Smooth muscle cell (in vitro differentiated cells): ENCODE data around the gene SLC43A3. TPM values are rescaled to one million over a fixed set of nuclear protein-coding genes. Genes with fewer than 3 reads are reported as not detected.

Source experiments
- DNase-seq: peaks from one replicate; lab custom pipeline; 2025; ENCODE audit not compliant: unreplicated experiment; lab: John Stamatoyannopoulos, UW
- H2AFZ ChIP-seq: fragments of 200-600 bp; sonication (generic); 2 replicates; pipeline ENCODE4 v1.6.0; 2016; ENCODE audit warnings: antibody characterized with exemption, low read depth, mild to moderate bottlenecking
- H3F3A ChIP-seq: fragments of 200-600 bp; sonication (generic); 2 replicates; pipeline ENCODE4 v1.6.0; 2017; ENCODE audit warnings: antibody characterized with exemption, low read depth
- H3K27ac ChIP-seq: fragments of 200-600 bp; sonication (generic); 2 replicates; pipeline ENCODE4 v1.5.1; 2016; ENCODE audit warnings: low read depth, mild to moderate bottlenecking
- H3K27me3 ChIP-seq: fragments of 200-600 bp; sonication (generic); 2 replicates; pipeline ENCODE4 v1.6.1; 2016; ENCODE audit warnings: low read depth, mild to moderate bottlenecking
- H3K36me3 ChIP-seq: fragments of 200-600 bp; sonication (generic); 2 replicates; pipeline ENCODE4 v1.5.1; 2016; ENCODE audit warnings: low read depth
- H3K4me1 ChIP-seq: fragments of 200-600 bp; sonication (generic); 2 replicates; pipeline ENCODE4 v1.5.1; 2016; ENCODE audit warnings: low read depth
- H3K4me2 ChIP-seq: fragments of 200-600 bp; sonication (generic); 2 replicates; pipeline ENCODE4 v1.6.0; 2016; ENCODE audit warnings: mild to moderate bottlenecking
- H3K4me3 ChIP-seq: fragments of 200-600 bp; sonication (generic); 2 replicates; pipeline ENCODE4 v1.5.1; 2016; ENCODE audit warnings: mild to moderate bottlenecking
- H3K79me2 ChIP-seq: fragments of 200-600 bp; sonication (generic); 2 replicates; pipeline ENCODE4 v1.6.0; 2016; ENCODE audit warnings: low read depth, mild to moderate bottlenecking
- H3K9ac ChIP-seq: fragments of 200-600 bp; sonication (generic); 2 replicates; pipeline ENCODE4 v1.6.0; 2016; ENCODE audit warnings: low read depth
- H3K9me3 ChIP-seq: fragments of 200-600 bp; sonication (generic); replicated peaks from 2 replicates; pipeline ENCODE4 v1.5.1; 2016; ENCODE audit warnings: low read depth
- H4K20me1 ChIP-seq: fragments of 200-600 bp; sonication (generic); 2 replicates; pipeline ENCODE4 v1.6.0; 2016; ENCODE audit warnings: low read depth
- WGBS: methylation state at CpG from one replicate; pipeline ENCODE4 v1.1.7; 2016; ENCODE audit warnings: low lambda C conversion rate; 5-methylcytosine and 5-hydroxymethylcytosine counted together
- polyA plus RNA-seq: library from polyadenylated mRNA; unstranded; fragments of >200 nt; fragmentation: Nextera tagmentation; extraction: Ambion mirVana; gene quantifications from 2 replicates; pipeline ENCODE4 v1.2.1, GENCODE V29; 2016
- total RNA-seq: library from RNA; depleted of rRNA; stranded (reverse); fragments of >200 nt; gene quantifications from 2 replicates; pipeline ENCODE4 v1.2.3, GENCODE V29; 2014
- TF ChIP-seq, protein P1 (sequence below): fragments of 200-600 bp; sonication (generic); IDR thresholded peaks from 2 replicates; pipeline ENCODE4 v1.5.1; 2017; ENCODE audit warnings: borderline replicate concordance, mild to moderate bottlenecking, antibody characterized with exemption; ENCODE audit not compliant: insufficient read depth, poor library complexity, severe bottlenecking

Gene SLC43A3
- total and polyA plus RNA-seq, 2 experiments from 2014 or later: 9.3 to 12.8 TPM

DNA sequence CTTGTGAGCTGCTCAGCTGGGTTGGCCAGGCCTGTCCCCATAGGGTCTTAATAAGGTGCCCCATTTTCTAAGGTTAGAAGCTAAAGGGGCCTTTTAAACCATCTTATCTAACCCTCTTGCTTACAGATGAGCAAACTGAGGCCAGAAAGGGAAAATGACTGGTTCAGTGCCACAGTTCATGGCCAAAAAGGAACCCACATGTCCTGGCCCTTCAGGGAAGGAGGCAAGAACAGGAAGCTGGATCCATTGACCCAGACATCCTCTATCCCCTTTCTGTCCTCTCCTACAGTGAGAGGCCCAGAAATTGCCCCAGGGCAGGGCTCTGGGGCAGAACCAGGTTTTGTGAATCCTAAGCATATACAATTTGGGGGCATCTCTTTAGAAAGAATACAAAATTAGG, 56.0 kb downstream of the SLC43A3 start:
- Histone ChIP-seq H4K20me1 (no peaks in the 10 kb centered on the region), H3K27ac (no peak overlapping the region), H3K9ac (no peak overlapping the region), H3K9me3 (no peaks in the 10 kb centered on the region), H3K4me2 (peak overlapping the region; percentile 19), H3K36me3 (no peaks in the 10 kb centered on the region), H3K79me2 (no peaks in the 10 kb centered on the region), H3F3A (peaks cover 5% of the 10 kb centered on the region), H3K4me1 (peaks cover 4% of the 10 kb centered on the region), H2AFZ (no peak overlapping the region), H3K4me3 (no peak overlapping the region), H3K27me3 (no peaks in the 10 kb centered on the region)
- TF ChIP-seq, protein P1, sequence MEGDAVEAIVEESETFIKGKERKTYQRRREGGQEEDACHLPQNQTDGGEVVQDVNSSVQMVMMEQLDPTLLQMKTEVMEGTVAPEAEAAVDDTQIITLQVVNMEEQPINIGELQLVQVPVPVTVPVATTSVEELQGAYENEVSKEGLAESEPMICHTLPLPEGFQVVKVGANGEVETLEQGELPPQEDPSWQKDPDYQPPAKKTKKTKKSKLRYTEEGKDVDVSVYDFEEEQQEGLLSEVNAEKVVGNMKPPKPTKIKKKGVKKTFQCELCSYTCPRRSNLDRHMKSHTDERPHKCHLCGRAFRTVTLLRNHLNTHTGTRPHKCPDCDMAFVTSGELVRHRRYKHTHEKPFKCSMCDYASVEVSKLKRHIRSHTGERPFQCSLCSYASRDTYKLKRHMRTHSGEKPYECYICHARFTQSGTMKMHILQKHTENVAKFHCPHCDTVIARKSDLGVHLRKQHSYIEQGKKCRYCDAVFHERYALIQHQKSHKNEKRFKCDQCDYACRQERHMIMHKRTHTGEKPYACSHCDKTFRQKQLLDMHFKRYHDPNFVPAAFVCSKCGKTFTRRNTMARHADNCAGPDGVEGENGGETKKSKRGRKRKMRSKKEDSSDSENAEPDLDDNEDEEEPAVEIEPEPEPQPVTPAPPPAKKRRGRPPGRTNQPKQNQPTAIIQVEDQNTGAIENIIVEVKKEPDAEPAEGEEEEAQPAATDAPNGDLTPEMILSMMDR: no peak
- DNase-seq: no peak

- H3K4me1 ChIP-seq: peaks cover 11% of the 10 kb centered on the region
- no peak overlapping the region for H3K4me3 ChIP-seq
- H3K27me3 ChIP-seq: no peaks in the 10 kb centered on the region
- H3K79me2 ChIP-seq: no peaks in the 10 kb centered on the region
- TF ChIP-seq, protein P1: no peak
- peaks cover 5% of the 10 kb centered on the region for H3F3A ChIP-seq
- WGBS: 33% methylated on average over 7 of the region's 7 CpGs
- peak overlapping the region; percentile 19 for H3K4me2 ChIP-seq
- H4K20me1 ChIP-seq: no peaks in the 10 kb centered on the region
- H3K9ac ChIP-seq: no peak overlapping the region
- DNase-seq: no peak
- H3K9me3 ChIP-seq: no peaks in the 10 kb centered on the region
- H3K27ac ChIP-seq: no peak overlapping the region
- H2AFZ ChIP-seq: no peak overlapping the region
- no peaks in the 10 kb centered on the region for H3K36me3 ChIP-seq
Measured at GRCh38 chr11:57370251-57370650, 56.7 kb downstream of the SLC43A3 start.

- H2AFZ ChIP-seq: no peak overlapping the region
- no peak overlapping the region for H3K4me2 ChIP-seq
- 83% methylated on average over 5 of the region's 5 CpGs for WGBS
- no peaks in the 10 kb centered on the region for H4K20me1 ChIP-seq
- H3K4me3 ChIP-seq: no peak overlapping the region
- H3K27ac ChIP-seq: no peak overlapping the region
- H3K36me3 ChIP-seq: no peaks in the 10 kb centered on the region
- TF ChIP-seq, protein P1: no peak
- H3F3A ChIP-seq: peaks cover 5% of the 10 kb centered on the region
- DNase-seq: no peak
- H3K9me3 ChIP-seq: no peaks in the 10 kb centered on the region
- H3K9ac ChIP-seq: no peak overlapping the region
- no peaks in the 10 kb centered on the region for H3K79me2 ChIP-seq
- H3K27me3 ChIP-seq: no peaks in the 10 kb centered on the region
- peaks cover 15% of the 10 kb centered on the region for H3K4me1 ChIP-seq
Measured at GRCh38 chr11:57368845-57369232, 58.1 kb downstream of the SLC43A3 start.

DNA sequence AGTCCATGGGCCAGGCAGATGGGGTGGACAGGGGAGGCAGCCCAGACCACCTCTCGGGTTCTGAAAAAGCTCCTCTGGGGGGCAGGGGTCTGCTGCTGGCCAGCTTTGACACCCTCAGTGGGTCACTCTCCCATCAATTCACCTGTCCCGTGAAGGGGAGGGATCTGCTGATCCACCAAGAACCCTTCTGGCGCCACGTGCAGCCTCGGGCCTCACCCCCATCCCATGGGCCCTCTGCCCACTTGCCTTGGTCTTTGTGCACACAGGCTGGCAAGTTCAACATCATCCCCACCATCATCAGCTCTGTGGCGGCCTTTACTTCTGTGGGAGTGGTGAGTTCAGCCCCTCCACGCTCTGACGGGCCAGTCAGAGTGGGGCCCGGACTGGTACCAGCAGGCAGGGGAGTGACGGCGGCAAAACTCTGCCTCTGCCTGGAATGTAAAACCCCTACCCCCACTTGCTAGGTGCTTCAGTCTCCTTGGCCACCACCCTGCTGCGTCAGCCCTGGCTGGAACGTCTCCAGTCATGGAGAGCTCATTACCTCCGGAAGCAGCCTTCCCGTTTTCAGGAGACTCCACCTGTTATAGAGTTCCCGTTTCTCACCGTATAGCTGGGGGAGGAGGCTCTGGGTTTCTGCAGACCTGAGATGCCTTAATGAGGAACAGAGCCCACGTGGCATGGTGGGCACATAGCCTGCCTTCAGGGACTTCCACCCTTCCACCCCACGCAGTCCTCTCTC, 58.6 kb downstream of the SLC43A3 start:
- Histone ChIP-seq H3K4me1 (peaks cover 15% of the 10 kb centered on the region), H3K9ac (no peak overlapping the region), H3K9me3 (no peaks in the 10 kb centered on the region), H3K79me2 (no peaks in the 10 kb centered on the region), H3F3A (peaks cover 5% of the 10 kb centered on the region), H2AFZ (no peak overlapping the region), H3K4me2 (no peak overlapping the region), H3K4me3 (no peak overlapping the region), H4K20me1 (no peaks in the 10 kb centered on the region), H3K27me3 (no peaks in the 10 kb centered on the region), H3K36me3 (no peaks in the 10 kb centered on the region), H3K27ac (no peak overlapping the region)
- WGBS: 87% methylated on average over 19 of the region's 19 CpGs
- DNase-seq: no peak
- TF ChIP-seq, protein P1: no peak
